HG03460 (cell line): Measurements from ENCODE around the gene ARHGAP4.
A peak's percentile ranks its signal among the peaks of the same experiment; 100 is the strongest.

Experiments used
- ATAC-seq: cut with Tn5 transposase; IDR thresholded peaks from one replicate; pipeline ENCODE4 v1.9.1; 2021; ENCODE audit not compliant: unreplicated experiment

Gene ARHGAP4

DNA sequence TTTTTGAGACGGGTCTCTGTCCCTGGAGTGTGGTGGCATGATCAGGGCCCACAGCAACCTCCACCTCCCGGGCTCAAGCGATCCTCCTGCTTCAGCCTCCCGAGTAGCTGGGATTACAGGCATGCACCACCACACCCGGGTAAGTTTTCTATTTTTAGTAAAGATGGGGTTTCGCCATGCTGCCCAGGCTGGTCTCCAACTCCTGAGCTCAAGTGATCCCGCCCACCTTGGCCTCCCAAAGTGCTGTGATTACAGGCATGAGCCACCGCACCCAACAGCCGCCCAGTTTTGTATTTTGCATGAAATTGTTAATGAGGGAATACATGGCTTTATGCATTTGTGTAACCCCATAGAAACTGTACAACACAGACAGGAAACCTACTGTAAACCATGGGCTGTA, 2.8 kb upstream of the ARHGAP4 start:
- no peak for ATAC-seq

DNA sequence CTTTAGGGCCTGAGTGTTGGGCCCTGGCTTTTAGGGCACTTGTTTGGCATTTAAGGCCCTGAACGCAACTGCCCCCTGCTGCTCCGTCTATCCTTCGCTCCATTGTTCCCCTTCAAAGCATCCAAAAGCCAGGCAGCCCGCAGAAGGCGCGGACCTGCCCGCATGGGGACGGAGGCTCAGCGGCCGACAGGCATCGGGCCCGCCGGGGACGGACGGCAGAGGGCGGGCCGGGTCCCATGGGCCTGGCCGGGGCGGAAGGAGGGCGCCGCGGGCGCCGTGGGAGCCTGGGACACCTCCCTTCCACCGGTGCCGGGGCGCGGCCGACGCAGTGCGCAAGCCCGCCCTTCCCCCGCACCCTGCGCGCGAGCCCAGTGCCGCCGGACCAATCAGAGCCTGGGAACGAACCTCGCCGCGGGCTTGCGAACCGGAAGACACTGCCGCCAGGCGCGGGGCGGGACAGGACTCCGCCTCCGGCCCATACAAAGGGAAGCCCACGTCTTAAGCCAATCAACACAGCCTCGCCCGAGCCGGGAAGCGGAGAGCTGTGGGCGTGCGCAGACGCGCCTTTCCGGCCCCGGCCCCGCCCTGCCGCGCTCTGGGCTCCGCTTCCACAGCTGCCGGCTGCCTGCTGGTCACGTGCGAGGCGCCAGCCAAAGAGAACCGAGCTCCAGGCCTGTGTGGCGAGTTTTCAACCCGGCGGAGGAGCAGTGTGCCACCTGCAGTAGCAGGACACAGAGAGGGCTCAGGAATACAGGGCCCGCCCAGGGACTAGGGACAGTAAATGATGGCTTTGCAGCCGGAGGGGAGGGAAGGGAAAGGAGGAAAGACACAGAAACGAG, 2.1 kb upstream of the ARHGAP4 start:
- ATAC-seq, result peak; percentile 55

DNA sequence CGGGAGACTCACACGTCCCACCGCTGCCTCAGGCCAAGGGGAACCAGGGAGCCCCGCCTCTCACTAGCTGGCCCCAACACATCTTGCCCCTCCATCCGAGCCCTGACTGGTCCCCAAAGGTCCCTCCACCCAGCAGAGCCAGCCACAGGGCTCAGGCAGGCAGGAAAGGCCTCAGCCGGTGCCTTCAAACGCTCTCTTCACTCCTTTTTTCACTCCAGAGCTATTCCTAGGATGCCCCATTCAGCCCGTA, 1.5 kb upstream of the ARHGAP4 start:
- ATAC-seq, result no peak

- peak; percentile 43 for ATAC-seq
These were observed 1.0 kb upstream of the ARHGAP4 start for GRCh38 chrX:153926858-153927671.

GRCh38 chrX:153926552-153926857, 441 bp upstream of the ARHGAP4 start:
- peak; percentile 0 for ATAC-seq

DNA sequence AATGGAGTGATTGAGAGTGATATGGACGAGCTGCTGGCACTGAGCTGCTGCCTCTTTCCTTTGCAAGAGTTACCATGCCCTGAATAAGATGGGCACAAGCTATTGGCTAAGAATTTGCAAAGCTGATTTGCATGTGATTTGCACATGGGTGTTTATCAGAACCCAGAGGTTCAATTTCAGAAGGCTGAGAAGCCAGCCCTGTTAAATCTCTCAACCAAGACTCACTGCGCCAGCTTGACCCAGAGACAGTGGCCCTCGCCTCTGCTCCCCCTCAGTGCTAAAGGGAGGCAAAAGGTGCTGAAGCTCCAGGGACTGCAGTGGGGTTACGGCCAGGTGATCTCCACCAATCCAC, 701 bp downstream of the ARHGAP4 start:
- no peak for ATAC-seq

- no peak for ATAC-seq
These were observed 1.8 kb downstream of the ARHGAP4 start for GRCh38 chrX:153924149-153924861.

GRCh38 chrX:153922932-153923857, 2.9 kb downstream of the ARHGAP4 start:
- ATAC-seq, result no peak

GRCh38 chrX:153921511-153922446, 4.3 kb downstream of the ARHGAP4 start:
- no peak for ATAC-seq

- no peak for ATAC-seq
These were observed 5.0 kb downstream of the ARHGAP4 start for GRCh38 chrX:153921070-153921469.

GRCh38 chrX:153920546-153920945, 5.5 kb downstream of the ARHGAP4 start:
- no peak for ATAC-seq

- ATAC-seq, result no peak
These were observed 6.8 kb downstream of the ARHGAP4 start for GRCh38 chrX:153919281-153919680.

DNA sequence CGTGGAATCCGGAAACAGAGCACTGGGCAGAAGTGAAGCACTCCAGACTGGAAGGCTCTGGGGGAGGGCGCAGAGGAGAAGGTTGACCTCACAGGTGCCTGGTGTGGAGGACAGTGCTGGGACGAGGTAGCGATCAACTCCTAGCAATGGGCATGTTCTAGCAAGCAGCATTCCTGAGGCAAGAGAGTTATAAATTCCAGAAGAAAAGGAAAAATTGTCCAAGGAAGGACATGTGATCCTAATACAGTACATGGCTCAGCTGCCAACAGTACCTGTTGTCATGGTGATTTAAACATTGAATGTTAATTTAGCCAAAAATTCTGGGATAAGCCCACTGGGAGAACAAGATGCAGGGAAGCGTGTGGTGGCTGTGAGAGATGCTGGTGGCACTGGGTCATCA, 8.2 kb downstream of the ARHGAP4 start:
- no peak for ATAC-seq

- no peak for ATAC-seq
These were observed 12.4 kb downstream of the ARHGAP4 start for GRCh38 chrX:153913701-153914100.

DNA sequence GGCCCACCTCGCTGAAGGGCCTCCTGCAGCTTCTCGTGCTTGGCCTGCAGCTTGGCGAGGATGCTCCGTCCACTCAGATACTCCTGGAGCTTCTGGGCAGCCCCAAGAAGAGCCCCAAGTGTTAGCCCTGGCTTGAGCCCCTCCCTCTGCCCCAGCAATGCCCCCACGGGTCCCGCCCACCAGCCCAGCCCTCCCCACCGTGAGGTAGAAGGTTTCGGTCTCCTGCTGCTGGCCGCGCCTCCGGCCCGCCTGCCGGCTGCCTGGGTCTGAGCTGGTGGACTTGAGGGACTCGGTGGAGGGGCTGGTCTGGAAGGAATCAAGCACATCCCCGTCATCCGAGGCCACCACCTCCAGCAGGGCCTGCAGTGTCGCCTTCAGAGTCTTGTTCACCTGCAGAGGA, 12.9 kb downstream of the ARHGAP4 start:
- no peak for ATAC-seq

DNA sequence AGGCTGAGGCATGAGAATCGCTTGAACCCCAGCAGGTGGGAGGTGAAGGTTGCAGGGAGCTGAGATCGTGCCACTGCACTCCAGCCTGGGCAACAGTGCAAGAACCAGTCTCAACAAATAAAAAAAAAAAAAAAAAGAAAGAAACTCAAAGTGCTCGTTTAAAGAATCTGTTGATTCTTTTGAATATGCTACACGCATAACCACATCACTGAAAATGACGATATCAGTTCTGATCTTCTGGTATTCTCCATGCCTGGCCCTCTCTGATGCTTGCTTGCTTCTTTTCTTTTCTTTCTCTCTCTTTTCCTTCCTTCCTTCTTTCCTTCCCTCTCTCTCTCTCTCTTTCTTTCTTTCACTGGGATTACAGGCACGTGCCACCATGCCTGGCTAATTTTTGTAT, 14.3 kb downstream of the ARHGAP4 start:
- no peak for ATAC-seq

DNA sequence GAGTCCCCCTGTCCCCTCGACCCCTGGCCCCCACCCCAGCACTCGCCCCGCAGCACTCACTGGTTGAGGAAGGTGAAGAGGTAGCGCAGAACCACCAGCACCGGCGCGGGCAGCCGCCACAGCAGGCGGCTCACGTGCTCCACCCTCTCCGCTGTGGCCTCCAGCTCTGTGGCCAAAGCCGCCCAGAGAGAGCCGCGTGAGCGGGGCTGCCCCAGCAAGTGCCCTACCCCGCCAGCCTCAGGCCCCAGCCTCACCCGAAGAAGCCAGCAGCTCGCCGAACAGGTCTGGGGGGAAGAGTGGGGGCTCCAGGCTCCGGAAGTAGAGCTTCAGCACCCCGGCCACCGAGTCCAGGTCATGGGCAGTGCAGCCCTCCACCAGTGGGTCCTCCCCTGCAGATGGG, 15.6 kb downstream of the ARHGAP4 start:
- ATAC-seq, result no peak

GRCh38 chrX:153909980-153910360, 16.1 kb downstream of the ARHGAP4 start:
- no peak for ATAC-seq

DNA sequence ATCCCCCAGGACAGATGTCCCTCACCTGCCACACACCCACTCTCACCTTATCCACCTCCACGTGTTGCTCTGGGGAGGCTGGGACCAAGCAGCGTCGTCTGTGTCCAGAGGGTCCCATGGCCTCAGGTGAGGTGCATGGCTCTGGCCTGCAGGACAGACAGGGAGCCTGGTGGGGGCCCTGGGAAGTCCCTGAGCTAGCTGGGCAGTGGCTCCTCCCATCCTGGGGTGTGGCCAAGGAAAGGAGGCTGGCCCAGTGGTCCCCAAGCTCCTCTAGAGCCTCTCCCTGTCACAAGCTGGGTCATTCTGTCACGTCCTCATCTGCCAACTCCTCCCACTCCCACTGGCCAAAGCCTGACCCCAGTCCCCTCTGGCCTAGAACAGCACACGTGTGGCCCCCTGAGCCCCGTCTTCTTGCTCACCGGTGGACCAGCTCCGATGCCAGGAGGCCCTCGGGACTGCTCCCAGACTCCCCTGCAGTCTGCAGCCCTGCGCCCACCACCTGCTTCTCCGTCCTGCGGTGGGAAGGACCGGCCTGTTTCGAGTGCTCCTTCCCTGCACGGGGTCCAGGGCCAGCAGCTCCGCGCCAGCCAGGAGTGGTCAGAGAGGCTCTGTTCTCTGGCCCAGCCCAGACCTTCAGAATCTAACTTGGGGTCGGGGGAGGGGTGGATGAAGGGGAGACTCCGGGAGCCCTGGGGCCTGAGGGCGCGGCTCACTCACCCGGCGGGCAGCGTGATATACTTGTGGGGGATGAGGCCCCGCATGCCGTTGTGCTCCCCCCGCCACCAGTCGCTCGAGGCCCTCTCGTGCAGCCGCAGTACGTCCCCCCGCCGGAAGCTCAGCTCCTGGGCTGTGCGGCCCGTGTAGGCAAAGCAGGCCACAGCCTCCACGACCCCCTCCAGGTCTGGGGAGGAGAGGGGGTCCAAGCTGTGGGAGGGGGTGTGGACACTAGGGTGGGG, 16.8 kb downstream of the ARHGAP4 start:
- no peak for ATAC-seq
